Neuronal stem cell (in vitro differentiated cells): ENCODE data around the gene BRCA1.
"Not testable (repeated sequence)": the region's sequence is repeated elsewhere in the genome, so short reads cannot be mapped to it uniquely, and the experiment has no call there.

ENCODE experiments used
- DNase-seq: peaks from one replicate; pipeline ENCODE4 v3.0.0-alpha.2; 2013; ENCODE audit warnings: low spot score
- H2AFZ ChIP-seq: one replicate; pipeline ENCODE4 v1.6.1; 2013; ENCODE audit warnings: mild to moderate bottlenecking, low read length, inconsistent platforms
- H2AK5ac ChIP-seq: 2 replicates; pipeline ENCODE4 v1.6.1; 2013; ENCODE audit warnings: low read depth, mild to moderate bottlenecking, inconsistent platforms, low read length, moderate library complexity, mixed read lengths
- H2BK120ac ChIP-seq: 2 replicates; pipeline ENCODE4 v1.6.1; 2013; ENCODE audit warnings: low read depth, mild to moderate bottlenecking, inconsistent platforms, low read length, moderate library complexity, mixed read lengths
- H2BK12ac ChIP-seq: one replicate; pipeline ENCODE4 v1.6.1; 2013; ENCODE audit warnings: low read length, inconsistent platforms
- H2BK15ac ChIP-seq: 2 replicates; pipeline ENCODE4 v1.6.1; 2013; ENCODE audit warnings: mild to moderate bottlenecking, low read length, inconsistent platforms, mixed read lengths
- H2BK5ac ChIP-seq: one replicate; pipeline ENCODE4 v1.6.1; 2013; ENCODE audit warnings: inconsistent platforms, mild to moderate bottlenecking, low read length, moderate library complexity
- H3K14ac ChIP-seq: one replicate; pipeline ENCODE4 v1.6.1; 2013; ENCODE audit warnings: low read length, inconsistent platforms
- H3K18ac ChIP-seq: 2 replicates; pipeline ENCODE4 v1.6.1; 2013; ENCODE audit warnings: low read length, inconsistent platforms
- H3K23ac ChIP-seq: 2 replicates; pipeline ENCODE4 v1.6.1; 2013; ENCODE audit warnings: low read depth, mild to moderate bottlenecking, mixed read lengths, low read length, inconsistent platforms; ENCODE audit not compliant: poor library complexity
- H3K27ac ChIP-seq: replicated peaks from 3 replicates; pipeline ENCODE4 v1.5.1; 2013; ENCODE audit warnings: low read length, inconsistent platforms
- H3K27me3 ChIP-seq, 3 experiments: 2 replicates each; pipeline ENCODE4 v1.6.1; 2013; ENCODE audit warnings: low read length in 3 of 3, mild to moderate bottlenecking in 2 of 3, inconsistent platforms in 1 of 3, low read depth in 1 of 3, mixed read lengths in 1 of 3, moderate library complexity in 1 of 3; ENCODE audit not compliant: control insufficient read depth in 3 of 3, insufficient read depth in 3 of 3
- H3K36me3 ChIP-seq, 2 donors: replicated peaks in 1 of 2; 2 replicates each; pipeline ENCODE4 v1.6.1; 2013; ENCODE audit warnings: low read length in 2 of 2; ENCODE audit not compliant: control insufficient read depth in 2 of 2, insufficient read depth in 2 of 2
- H3K4ac ChIP-seq: 2 replicates; pipeline ENCODE4 v1.6.1; 2013; ENCODE audit warnings: inconsistent platforms, mild to moderate bottlenecking, low read length, moderate library complexity
- H3K4me1 ChIP-seq, 2 donors: 1 replicate in 1 of 2; 2 replicates in 1 of 2; pipeline ENCODE4 v1.6.1; 2013; ENCODE audit warnings: low read length in 2 of 2, low read depth in 1 of 2; ENCODE audit not compliant: control insufficient read depth in 2 of 2, insufficient read depth in 1 of 2
- H3K4me2 ChIP-seq: one replicate; pipeline ENCODE4 v1.6.1; 2013; ENCODE audit warnings: mild to moderate bottlenecking, low read length, inconsistent platforms; ENCODE audit not compliant: insufficient read depth, poor library complexity, severe bottlenecking
- H3K4me3 ChIP-seq, 2 donors: 2 replicates each; pipeline ENCODE4 v1.5.1; 2013; ENCODE audit warnings: low read length in 2 of 2, mild to moderate bottlenecking in 2 of 2, inconsistent platforms in 1 of 2, moderate library complexity in 1 of 2
- H3K79me1 ChIP-seq: one replicate; pipeline ENCODE4 v1.6.1; 2013; ENCODE audit warnings: low read depth, mild to moderate bottlenecking, inconsistent platforms, low read length, moderate library complexity
- H3K9ac ChIP-seq: one replicate; pipeline ENCODE4 v1.6.1; 2013; ENCODE audit warnings: mild to moderate bottlenecking, low read depth, low read length, inconsistent platforms; ENCODE audit not compliant: poor library complexity
- H3K9me3 ChIP-seq, 2 donors: replicated peaks in 1 of 2; 2 replicates each; pipeline versions ENCODE3 to v1.6.1; 2013; ENCODE audit warnings: low read length in 2 of 2, mild to moderate bottlenecking in 2 of 2, inconsistent platforms in 1 of 2, low read depth in 1 of 2, mixed read lengths in 1 of 2, moderate library complexity in 1 of 2; ENCODE audit not compliant: control insufficient read depth in 2 of 2, insufficient read depth in 1 of 2
- H4K8ac ChIP-seq: one replicate; pipeline ENCODE4 v1.6.1; 2013; ENCODE audit warnings: low read depth, mild to moderate bottlenecking, inconsistent platforms, low read length, moderate library complexity
- H4K91ac ChIP-seq: one replicate; pipeline ENCODE4 v1.6.1; 2013; ENCODE audit warnings: low read length, low read depth, mild to moderate bottlenecking, inconsistent platforms; ENCODE audit not compliant: poor library complexity
- WGBS, 2 donors: extraction: QIAGEN DNeasy Blood & Tissue Kit; methylation state at CpG; one replicate each; pipeline ENCODE4 v1.1.7; 2013; ENCODE audit warnings: missing lambda C conversion rate in 2 of 2, mixed read lengths in 1 of 2; ENCODE audit not compliant: insufficient read length in 2 of 2, insufficient replicate concordance in 1 of 2; ENCODE audit errors: extremely low coverage in 2 of 2; 5-methylcytosine and 5-hydroxymethylcytosine counted together

The BRCA1 gene

GRCh38 chr17:43170140-43170765 is 45.1 kb upstream of the BRCA1 start:
- H3K4ac ChIP-seq: no peak overlapping the region
- no peak overlapping the region for H2BK15ac ChIP-seq
- WGBS, 2 donors: no CpG with 5 or more reads among the region's 27 CpGs
- peaks cover 5 to 6% of the 10 kb centered on the region in 2 donors for H3K4me1 ChIP-seq
- peak overlapping the region; percentile 89 for H3K4me2 ChIP-seq
- DNase-seq: peak; percentile 84
- H2BK120ac ChIP-seq: no peak overlapping the region
- no peaks in the 10 kb centered on the region for H3K9me3 ChIP-seq
- peak overlapping the region; percentile 61 for H2BK5ac ChIP-seq
- H3K27me3 ChIP-seq: no peaks in the 10 kb centered on the region
- peak overlapping the region; percentile 83 to 89 for H3K4me3 ChIP-seq
- H3K9ac ChIP-seq: peak overlapping the region; percentile 86
- no peak overlapping the region for H3K23ac ChIP-seq
- no peak overlapping the region for H2BK12ac ChIP-seq
- no peak overlapping the region for H4K8ac ChIP-seq
- H4K91ac ChIP-seq: no peak overlapping the region
- H3K14ac ChIP-seq: no peak overlapping the region
- H3K27ac ChIP-seq: peak overlapping the region; percentile 89
- peak overlapping the region; percentile 91 for H2AFZ ChIP-seq
- H3K79me1 ChIP-seq: peaks cover 2% of the 10 kb centered on the region
- H3K36me3 ChIP-seq: no peaks in the 10 kb centered on the region
- peak overlapping the region; percentile 44 for H3K18ac ChIP-seq
- H2AK5ac ChIP-seq: no peak overlapping the region

- Histone ChIP-seq H3K4me3 (peak overlapping the region; percentile 83 to 89), H3K9me3 (no peaks in the 10 kb centered on the region), H3K23ac (no peak overlapping the region), H2BK15ac (no peak overlapping the region), H4K8ac (no peak overlapping the region), H3K4me2 (peak overlapping the region; percentile 89), H3K18ac (peak overlapping the region; percentile 15), H3K4me1 (peaks cover 5 to 6% of the 10 kb centered on the region in 2 donors), H2BK120ac (no peak overlapping the region), H3K27me3 (no peaks in the 10 kb centered on the region), H3K36me3 (no peaks in the 10 kb centered on the region), H3K27ac (peak overlapping the region; percentile 53), H2BK12ac (no peak overlapping the region), H3K4ac (no peak overlapping the region), H2AFZ (peak overlapping the region; percentile 91), H3K14ac (peak overlapping the region; percentile 21), H2AK5ac (no peak overlapping the region), H4K91ac (no peak overlapping the region), H3K9ac (peak overlapping the region; percentile 86), H3K79me1 (peaks cover 2% of the 10 kb centered on the region), H2BK5ac (peak overlapping the region; percentile 61)
- peak; percentile 20 for DNase-seq
- WGBS, 2 donors: no CpG with 5 or more reads among the region's 29 CpGs
These were observed 44.5 kb upstream of the BRCA1 start for GRCh38 chr17:43169561-43170139.

- H3K4me3 ChIP-seq, H3K4me1 ChIP-seq, H4K8ac ChIP-seq, H3K9ac ChIP-seq, H3K4ac ChIP-seq, H3K79me1 ChIP-seq, H4K91ac ChIP-seq, H3K18ac ChIP-seq, H2BK12ac ChIP-seq, H2BK5ac ChIP-seq, H2BK15ac ChIP-seq, H2AFZ ChIP-seq, H3K27ac ChIP-seq, H2BK120ac ChIP-seq, H3K14ac ChIP-seq, DNase-seq, H3K23ac ChIP-seq, H3K36me3 ChIP-seq, H2AK5ac ChIP-seq, H3K9me3 ChIP-seq, H3K27me3 ChIP-seq, H3K4me2 ChIP-seq: not testable (repeated sequence)
These were observed 40.8 kb upstream of the BRCA1 start for GRCh38 chr17:43165971-43166370.

GRCh38 chr17:43159957-43160356 is 34.8 kb upstream of the BRCA1 start:
- not testable (repeated sequence) for H3K14ac ChIP-seq, H3K27ac ChIP-seq, DNase-seq, H2BK15ac ChIP-seq, H3K4ac ChIP-seq, H3K27me3 ChIP-seq, H3K18ac ChIP-seq, H3K9ac ChIP-seq, H4K91ac ChIP-seq, H3K79me1 ChIP-seq, H2BK12ac ChIP-seq, H2BK120ac ChIP-seq, H3K4me1 ChIP-seq, H2BK5ac ChIP-seq, H3K4me2 ChIP-seq, H2AK5ac ChIP-seq, H3K9me3 ChIP-seq, H4K8ac ChIP-seq, H2AFZ ChIP-seq, H3K4me3 ChIP-seq, H3K23ac ChIP-seq
- peaks cover 3 to 15% of the 10 kb centered on the region in 2 donors for H3K36me3 ChIP-seq
- no CpG with 5 or more reads among the region's 8 CpGs for WGBS, 2 donors
